AG04449 (cell line): Measurements from ENCODE around the gene PIGN.
"Not testable (repeated sequence)": the region's sequence is repeated elsewhere in the genome, so short reads cannot be mapped to it uniquely, and the experiment has no call there.

Source experiments
- CTCF ChIA-PET: fragments of 350-600 bp; formaldehyde crosslinking; extraction: SDS; loops from one replicate; lab custom pipeline; 2021; ENCODE audit warnings: antibody characterized with exemption; lab: Yijun Ruan, JAX
- POLR2A ChIA-PET: fragments of 400-600, 350-600 bp; formaldehyde crosslinking; extraction: SDS; loops from one replicate; lab custom pipeline; 2020; ENCODE audit warnings: antibody characterized with exemption, inconsistent platforms; lab: Yijun Ruan, JAX
- DNase-seq: peaks from one replicate; pipeline ENCODE4 v3.0.0-alpha.2; 2010; ENCODE audit warnings: low read depth, low spot score
- H3K4me3 ChIP-seq: 2 replicates; pipeline ENCODE4 v1.5.1; 2011; ENCODE audit warnings: low read depth, mild to moderate bottlenecking, control low read depth, low read length
- TF ChIP-seq, protein P1 (sequence below): IDR thresholded peaks from one replicate; pipeline ENCODE4 v1.5.1; 2011; ENCODE audit warnings: mild to moderate bottlenecking, moderate library complexity, low read length, control low read depth, inconsistent platforms; ENCODE audit not compliant: insufficient read depth; ENCODE audit errors: missing control alignments

PIGN gene

DNA sequence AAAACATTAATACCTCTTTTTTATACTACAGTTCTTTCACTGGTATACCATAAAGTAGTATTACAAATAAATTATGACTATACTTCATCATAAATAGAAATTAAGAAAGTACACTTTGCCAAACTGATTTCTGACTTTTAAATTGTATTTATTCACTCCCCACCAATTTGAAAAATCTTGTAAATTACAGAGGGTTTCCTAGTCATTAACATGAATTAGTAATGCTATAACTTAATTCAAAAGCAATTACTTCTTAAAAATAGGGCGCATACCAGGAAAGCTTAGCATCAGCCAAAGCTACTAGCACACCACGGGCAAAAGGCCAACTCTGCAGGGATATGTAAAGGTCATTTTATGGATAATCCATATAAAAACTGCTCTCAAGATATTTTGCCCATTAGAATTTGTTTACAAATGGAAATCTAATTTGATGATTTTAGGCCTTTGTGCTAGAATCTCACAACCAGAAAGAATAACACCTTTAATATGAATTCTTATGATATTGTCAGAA is 142.3 kb downstream of the PIGN start:
- TF ChIP-seq, protein P1, sequence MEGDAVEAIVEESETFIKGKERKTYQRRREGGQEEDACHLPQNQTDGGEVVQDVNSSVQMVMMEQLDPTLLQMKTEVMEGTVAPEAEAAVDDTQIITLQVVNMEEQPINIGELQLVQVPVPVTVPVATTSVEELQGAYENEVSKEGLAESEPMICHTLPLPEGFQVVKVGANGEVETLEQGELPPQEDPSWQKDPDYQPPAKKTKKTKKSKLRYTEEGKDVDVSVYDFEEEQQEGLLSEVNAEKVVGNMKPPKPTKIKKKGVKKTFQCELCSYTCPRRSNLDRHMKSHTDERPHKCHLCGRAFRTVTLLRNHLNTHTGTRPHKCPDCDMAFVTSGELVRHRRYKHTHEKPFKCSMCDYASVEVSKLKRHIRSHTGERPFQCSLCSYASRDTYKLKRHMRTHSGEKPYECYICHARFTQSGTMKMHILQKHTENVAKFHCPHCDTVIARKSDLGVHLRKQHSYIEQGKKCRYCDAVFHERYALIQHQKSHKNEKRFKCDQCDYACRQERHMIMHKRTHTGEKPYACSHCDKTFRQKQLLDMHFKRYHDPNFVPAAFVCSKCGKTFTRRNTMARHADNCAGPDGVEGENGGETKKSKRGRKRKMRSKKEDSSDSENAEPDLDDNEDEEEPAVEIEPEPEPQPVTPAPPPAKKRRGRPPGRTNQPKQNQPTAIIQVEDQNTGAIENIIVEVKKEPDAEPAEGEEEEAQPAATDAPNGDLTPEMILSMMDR = no peak
- ChIA-PET POLR2A (no interaction called here), CTCF (no interaction called here)
- no peak overlapping the region for H3K4me3 ChIP-seq
- DNase-seq = no peak

DNA sequence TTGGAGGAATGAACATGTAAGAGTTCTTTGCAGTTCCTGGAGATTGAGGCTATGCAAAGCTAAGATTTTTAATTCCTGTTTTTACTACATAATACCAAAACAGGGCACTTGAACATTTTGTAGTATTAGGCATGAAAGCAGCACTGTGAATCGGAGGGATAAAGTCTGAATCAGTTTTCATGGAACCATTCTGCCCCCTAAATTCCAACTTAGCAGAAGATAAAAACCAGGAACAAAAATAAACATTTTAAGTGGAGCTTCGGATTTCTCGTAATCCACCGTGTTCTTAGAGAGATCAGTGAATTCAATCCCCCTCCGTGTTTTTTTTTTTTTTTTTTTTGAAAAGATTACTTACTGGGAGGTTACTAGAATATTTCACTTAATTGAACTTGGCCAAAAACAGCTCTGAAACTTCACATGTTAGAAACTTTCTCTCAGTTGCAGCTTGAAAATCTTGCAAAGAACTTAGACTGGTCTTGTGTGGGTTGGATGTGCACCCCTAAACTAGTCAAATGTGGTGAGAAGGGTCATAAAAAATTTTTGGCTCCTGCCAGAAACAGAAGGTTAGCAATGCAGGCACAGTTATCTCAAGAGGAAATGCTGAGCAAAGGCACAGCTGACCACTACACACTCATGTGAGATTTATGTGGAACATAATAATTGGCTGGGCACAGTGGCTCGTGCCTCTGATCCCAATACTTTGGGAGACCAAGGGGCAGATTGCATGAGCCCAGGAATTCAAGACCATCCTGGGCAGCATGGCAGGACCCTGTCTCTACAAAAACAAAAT is 148.7 kb downstream of the PIGN start:
- DNase-seq = no peak

DNA sequence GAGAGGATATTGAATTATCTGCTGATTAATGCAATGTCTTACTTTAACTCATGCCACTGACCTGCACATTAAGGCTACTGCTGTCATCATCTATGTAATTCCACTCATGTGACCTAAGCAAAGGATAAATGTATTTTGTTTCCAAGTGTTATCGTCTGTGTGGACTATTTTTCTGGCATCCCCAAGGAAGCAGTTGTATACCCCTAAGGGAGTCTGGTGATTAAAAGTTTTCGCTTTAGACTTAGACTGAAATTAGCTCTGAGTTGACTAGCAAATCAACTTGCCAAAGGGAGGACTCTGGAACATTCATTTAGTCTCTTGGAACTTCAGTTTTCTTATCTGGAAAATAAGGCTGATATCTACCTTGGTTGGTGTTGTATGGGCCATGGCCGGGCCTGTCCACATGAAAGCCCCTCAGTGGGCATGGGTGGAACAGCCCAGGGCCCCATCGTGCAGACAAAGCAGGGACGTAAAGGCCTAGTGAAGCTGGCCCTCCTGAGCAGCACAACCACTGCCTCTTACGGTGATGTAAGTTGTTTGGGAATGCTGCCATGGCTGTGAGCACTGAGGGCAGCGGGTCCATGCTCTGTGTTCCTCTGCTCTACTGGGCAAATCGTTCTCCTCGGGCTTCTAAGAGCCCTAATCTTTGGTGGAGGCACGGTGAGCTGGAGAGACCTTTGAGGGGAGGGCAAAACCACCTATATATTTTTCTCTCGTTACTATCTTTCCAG is 149.7 kb downstream of the PIGN start:
- no peak for DNase-seq
- H3K4me3 ChIP-seq = no peak overlapping the region
- TF ChIP-seq, protein P1 = no peak
- ChIA-PET POLR2A (interaction anchor here (1.2 kb wide), 1 partner anchor 85 kb away, joined by 3 read pairs; no protein-coding TSS in a partner anchor), CTCF (interaction anchor here (0.9 to 1.2 kb wide), 2 partner anchors 64 to 85 kb away, joined by 3 read pairs; no protein-coding TSS in a partner anchor)

More for the DNA sequence above, 148.7 kb downstream of the PIGN start:
- H3K4me3 ChIP-seq = no peak overlapping the region
- CTCF ChIA-PET = interaction anchor here (0.7 to 1.2 kb wide), 5 partner anchors 9 to 136 kb away, joined by 3 read pairs; no protein-coding TSS in a partner anchor
- TF ChIP-seq, protein P1 = no peak
- POLR2A ChIA-PET = interaction anchor here (1.2 kb wide), 1 partner anchor 84 kb away, joined by 3 read pairs; no protein-coding TSS in a partner anchor

DNA sequence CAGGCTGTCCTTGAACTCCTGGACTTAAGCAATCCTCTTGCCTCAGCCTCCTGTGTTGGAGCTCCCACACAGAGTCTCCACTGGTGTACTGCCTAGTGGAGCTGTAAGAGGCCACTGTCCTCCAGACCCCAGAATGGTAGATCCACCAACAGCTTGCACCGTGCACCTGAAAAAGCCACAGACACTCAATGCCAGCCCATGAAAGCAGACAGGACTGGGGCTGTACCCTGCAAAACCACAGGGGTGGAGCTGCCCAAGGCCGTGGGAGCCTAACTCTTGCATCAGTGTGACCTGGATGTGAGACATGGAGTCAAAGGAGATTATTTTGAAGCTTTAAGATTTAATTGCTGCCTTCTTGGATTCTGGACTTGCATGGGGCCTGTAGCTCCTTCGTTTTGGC is 152.6 kb downstream of the PIGN start:
- CTCF ChIA-PET, H3K4me3 ChIP-seq, POLR2A ChIA-PET, DNase-seq: not testable (repeated sequence)

DNA sequence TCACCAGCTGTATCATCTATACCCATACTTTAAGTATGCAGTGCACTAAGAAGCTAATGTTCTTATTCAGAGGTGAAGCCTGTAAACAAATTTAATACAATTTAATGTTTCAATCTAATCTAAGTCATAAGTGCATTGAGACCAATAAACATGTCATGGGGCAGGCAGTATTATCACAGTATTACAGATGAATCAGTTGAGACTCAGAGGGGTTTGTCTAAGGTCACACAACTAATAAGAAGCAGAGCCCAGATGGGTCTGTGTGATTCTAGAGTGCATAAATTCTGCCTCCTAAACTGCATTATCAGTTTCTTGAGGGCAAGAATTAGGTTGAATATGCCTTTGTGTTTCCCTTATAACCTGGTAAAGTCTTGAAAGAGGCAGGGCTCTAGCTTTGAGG is 153.1 kb downstream of the PIGN start:
- no peak for DNase-seq
- POLR2A ChIA-PET = no interaction called here
- TF ChIP-seq, protein P1 = no peak
- CTCF ChIA-PET = interaction anchor here (1.0 kb wide), 1 partner anchor 397 kb away, joined by 3 read pairs; no protein-coding TSS in a partner anchor
- no peak overlapping the region for H3K4me3 ChIP-seq

DNA sequence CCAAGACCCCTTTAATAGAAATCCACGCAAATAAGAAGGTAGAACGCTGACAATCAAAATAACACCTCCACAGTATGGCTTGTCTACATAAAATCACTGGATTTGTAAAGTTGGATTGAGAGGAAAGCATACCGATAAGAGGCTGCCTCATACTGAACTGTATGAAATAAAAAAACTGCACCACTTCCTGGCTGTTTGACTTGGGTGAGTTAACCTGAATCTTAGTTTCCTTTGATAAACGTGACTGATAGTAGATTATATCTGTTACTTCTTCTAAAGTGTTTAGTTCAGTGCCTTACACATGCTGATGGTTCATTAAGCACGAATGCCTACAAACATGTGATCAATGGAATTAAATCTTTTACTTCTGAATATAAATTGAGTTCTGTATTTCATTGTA is 153.6 kb downstream of the PIGN start:
- ChIA-PET POLR2A (no interaction called here), CTCF (interaction anchor here (1.0 kb wide), 1 partner anchor 397 kb away, joined by 3 read pairs; no protein-coding TSS in a partner anchor)
- no peak for DNase-seq
- H3K4me3 ChIP-seq = no peak overlapping the region
- TF ChIP-seq, protein P1 = no peak
